PFSK-1 (cell line): Measurements from ENCODE around the gene DEF6.

Experiments
- FOXP2 ChIP-seq: optimal IDR thresholded peaks from 2 replicates; pipeline ENCODE3; 2011; ENCODE audit warnings: borderline replicate concordance, control low read depth, inconsistent platforms; ENCODE audit not compliant: insufficient read depth; ENCODE audit errors: extremely low read length, extremely low read depth
- POLR2AphosphoS5 ChIP-seq: IDR thresholded peaks from 2 replicates; pipeline ENCODE4 v1.6.1; 2012; ENCODE audit warnings: low read depth, mild to moderate bottlenecking, control low read depth, low read length, moderate library complexity
- SIN3A ChIP-seq: IDR thresholded peaks from 2 replicates; pipeline ENCODE4 v1.6.1; 2012; ENCODE audit warnings: mild to moderate bottlenecking, low read length, moderate library complexity, borderline replicate concordance; ENCODE audit not compliant: insufficient read depth
- TAF1 ChIP-seq: IDR thresholded peaks from 2 replicates; pipeline ENCODE4 v1.6.1; 2012; ENCODE audit warnings: low read length, control low read depth, borderline replicate concordance; ENCODE audit not compliant: insufficient read depth
- TF ChIP-seq, protein P1 (sequence below), 2 experiments: IDR thresholded peaks; 2 replicates each; pipeline versions ENCODE4 v1.6.1 to v1.8.0; 2011 to 2012; ENCODE audit warnings: low read depth in 2 of 2, low read length in 2 of 2, control low read depth in 1 of 2, inconsistent platforms in 1 of 2, mild to moderate bottlenecking in 1 of 2, moderate library complexity in 1 of 2; ENCODE audit not compliant: insufficient read depth in 1 of 2

GRCh38 chr6:35363293-35363750, 65.7 kb downstream of the DEF6 start:
- TF ChIP-seq SIN3A (no peak), POLR2AphosphoS5 (no peak), FOXP2 (no peak), TAF1 (no peak)
- TF ChIP-seq, protein P1, sequence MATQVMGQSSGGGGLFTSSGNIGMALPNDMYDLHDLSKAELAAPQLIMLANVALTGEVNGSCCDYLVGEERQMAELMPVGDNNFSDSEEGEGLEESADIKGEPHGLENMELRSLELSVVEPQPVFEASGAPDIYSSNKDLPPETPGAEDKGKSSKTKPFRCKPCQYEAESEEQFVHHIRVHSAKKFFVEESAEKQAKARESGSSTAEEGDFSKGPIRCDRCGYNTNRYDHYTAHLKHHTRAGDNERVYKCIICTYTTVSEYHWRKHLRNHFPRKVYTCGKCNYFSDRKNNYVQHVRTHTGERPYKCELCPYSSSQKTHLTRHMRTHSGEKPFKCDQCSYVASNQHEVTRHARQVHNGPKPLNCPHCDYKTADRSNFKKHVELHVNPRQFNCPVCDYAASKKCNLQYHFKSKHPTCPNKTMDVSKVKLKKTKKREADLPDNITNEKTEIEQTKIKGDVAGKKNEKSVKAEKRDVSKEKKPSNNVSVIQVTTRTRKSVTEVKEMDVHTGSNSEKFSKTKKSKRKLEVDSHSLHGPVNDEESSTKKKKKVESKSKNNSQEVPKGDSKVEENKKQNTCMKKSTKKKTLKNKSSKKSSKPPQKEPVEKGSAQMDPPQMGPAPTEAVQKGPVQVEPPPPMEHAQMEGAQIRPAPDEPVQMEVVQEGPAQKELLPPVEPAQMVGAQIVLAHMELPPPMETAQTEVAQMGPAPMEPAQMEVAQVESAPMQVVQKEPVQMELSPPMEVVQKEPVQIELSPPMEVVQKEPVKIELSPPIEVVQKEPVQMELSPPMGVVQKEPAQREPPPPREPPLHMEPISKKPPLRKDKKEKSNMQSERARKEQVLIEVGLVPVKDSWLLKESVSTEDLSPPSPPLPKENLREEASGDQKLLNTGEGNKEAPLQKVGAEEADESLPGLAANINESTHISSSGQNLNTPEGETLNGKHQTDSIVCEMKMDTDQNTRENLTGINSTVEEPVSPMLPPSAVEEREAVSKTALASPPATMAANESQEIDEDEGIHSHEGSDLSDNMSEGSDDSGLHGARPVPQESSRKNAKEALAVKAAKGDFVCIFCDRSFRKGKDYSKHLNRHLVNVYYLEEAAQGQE (IDR thresholded peaks at IDR 0.05; ENCODE audit: insufficient read depth in 1 of 2, low read depth in 2 of 2, low read length in 2 of 2), result no peak
